ENCODE data around the gene GNPTAB. TPM values are rescaled to one million over a fixed set of nuclear protein-coding genes. Genes with fewer than 3 reads are reported as not detected.

The GNPTAB gene
- total RNA-seq, 2 experiments from 2014 or later = 38.9 to 66.5 TPM

GRCh38 chr12:101832030-101832429 is 1.3 kb upstream of the GNPTAB start:
- Histone ChIP-seq H3K4me2 (ENCODE audit: low read length) (0 out of 2 replicates have a peak overlapping the region, but pooled peaks have one; percentile 80), H4K20me1 (ENCODE audit: insufficient read depth, low read length) (no peaks in the 10 kb centered on the region), H3K27ac (ENCODE audit: low read depth, low read length, poor library complexity, severe bottlenecking) (no peak overlapping the region), H3K4me3 (ENCODE audit: low read depth, low read length, poor library complexity, severe bottlenecking) (no peak overlapping the region), H3K9me2 (ENCODE audit: insufficient read depth, low read length) (no peaks in the 10 kb centered on the region), H3K9me3 (ENCODE audit: low read length) (no peaks in the 10 kb centered on the region), H3K4me1 (ENCODE audit: insufficient read depth, low read length, poor library complexity, severe bottlenecking) (peaks cover 35% of the 10 kb centered on the region), H3K36me3 (ENCODE audit: insufficient read depth, low read length) (no peaks in the 10 kb centered on the region), H3K79me2 (ENCODE audit: insufficient read depth, low read depth, low read length) (peaks cover 33% of the 10 kb centered on the region), H2AFZ (ENCODE audit: low read length) (peak overlapping the region; percentile 99; the same call in 1 of the 2 replicates)
- no TSS peak for BruUV-seq (replicated peaks)
- TF ChIP-seq CTCF (conservative IDR thresholded peaks at IDR 0.05; ENCODE audit: low read length) (no peak), EZH2phosphoT487 (IDR thresholded peaks at IDR 0.05; ENCODE audit: borderline replicate concordance, low read depth, low read length) (no peak)
- intact Hi-C loops (cut with micrococcal nuclease; ENCODE audit: unreplicated experiment) = loop anchor here (5.0 kb wide), 1 partner anchor 135 kb away; the partner anchor contains the start of gene CHPT1
- no peak for DNase-seq (ENCODE audit: low spot score)
- ChIA-PET CTCF (ENCODE audit: unreplicated experiment) (interaction anchor here (0.5 kb wide), 1 partner anchor 62 kb away, joined by 5 read pairs; no protein-coding TSS in a partner anchor), POLR2A (interaction anchor here (1.3 to 5.5 kb wide), 4 partner anchors 11 to 68 kb away, joined by 4 to 75 read pairs (median 16); no protein-coding TSS in a partner anchor)

GRCh38 chr12:101829639-101830366 is 956 bp downstream of the GNPTAB start:
- Histone ChIP-seq H2AFZ (ENCODE audit: low read length) (peak overlapping the region; percentile 60; the same call in 1 of the 2 replicates), H3K9me3 (ENCODE audit: low read length) (no peaks in the 10 kb centered on the region), H4K20me1 (ENCODE audit: insufficient read depth, low read length) (no peaks in the 10 kb centered on the region), H3K4me3 (ENCODE audit: low read depth, low read length, poor library complexity, severe bottlenecking) (peak overlapping the region; percentile 79), H3K79me2 (ENCODE audit: insufficient read depth, low read depth, low read length) (peaks cover 55% of the 10 kb centered on the region), H3K36me3 (ENCODE audit: insufficient read depth, low read length) (no peaks in the 10 kb centered on the region), H3K4me2 (ENCODE audit: low read length) (peak overlapping the region; percentile 76), H3K4me1 (ENCODE audit: insufficient read depth, low read length, poor library complexity, severe bottlenecking) (peaks cover 58% of the 10 kb centered on the region), H3K9me2 (ENCODE audit: insufficient read depth, low read length) (no peaks in the 10 kb centered on the region), H3K27ac (ENCODE audit: low read depth, low read length, poor library complexity, severe bottlenecking) (peak overlapping the region; percentile 70)
- ChIA-PET CTCF (ENCODE audit: unreplicated experiment) (interaction anchor here (1.4 to 4.1 kb wide), 3 partner anchors 49 to 61 kb away, joined by 5 to 34 read pairs (median 7); no protein-coding TSS in a partner anchor), POLR2A (interaction anchor here (0.5 to 5.5 kb wide), 26 partner anchors 9 to 1983 kb away, joined by 3 to 75 read pairs (median 4); partner anchors contain the start of gene ARL1)
- intact Hi-C loops (cut with micrococcal nuclease; ENCODE audit: unreplicated experiment) = loop anchor here (1.0 to 5.0 kb wide), 5 partner anchors 57 to 415 kb away; partner anchors contain the start of gene CHPT1
- DNase-seq (ENCODE audit: low spot score) = peak; percentile 64
- TSS peak; percentile 65 for BruUV-seq (replicated peaks)
- TF ChIP-seq CTCF (conservative IDR thresholded peaks at IDR 0.05; ENCODE audit: low read length) = no peak
